ENCODE measurements around the gene SERPINE1. TPM values are rescaled to one million over a fixed set of nuclear protein-coding genes. Genes with fewer than 3 reads are reported as not detected.

SERPINE1 gene
- total RNA-seq, 1 experiment from 2014 or later: not detected

- H2AFZ ChIP-seq (ENCODE audit: low read length): no peak overlapping the region
- peaks cover 3% of the 10 kb centered on the region; the same call in 1 of the 2 replicates for H3K36me3 ChIP-seq (ENCODE audit: insufficient read depth, low read length)
- no peak for DNase-seq
- H3K27ac ChIP-seq (ENCODE audit: low read length): peak overlapping the region; percentile 89
- H3K9me3 ChIP-seq (ENCODE audit: low read length): no peaks in the 10 kb centered on the region
- peak overlapping the region; percentile 89 for H3K9ac ChIP-seq (ENCODE audit: low read length)
- H3K4me3 ChIP-seq (ENCODE audit: low read length): peak overlapping the region; percentile 76
- peaks cover 22% of the 10 kb centered on the region for H4K20me1 ChIP-seq (ENCODE audit: insufficient read depth, low read depth, low read length)
- 0 out of 2 replicates have a peak, but pooled peaks cover 5% of the 10 kb centered on the region for H3K79me2 ChIP-seq (ENCODE audit: low read length)
- no peaks in the 10 kb centered on the region for H3K9me2 ChIP-seq (replicated peaks; ENCODE audit: insufficient read depth, low read length)
- peak overlapping the region; percentile 78 for H3K4me2 ChIP-seq (ENCODE audit: low read depth, low read length, poor library complexity, severe bottlenecking)
- peaks cover 34% of the 10 kb centered on the region for H3K4me1 ChIP-seq (ENCODE audit: low read length)
- no peaks in the 10 kb centered on the region for H3K27me3 ChIP-seq (ENCODE audit: low read length)
These were observed 35.0 kb downstream of the SERPINE1 start for GRCh38 chr7:101161692-101162471.

GRCh38 chr7:101162551-101163278 is 35.8 kb downstream of the SERPINE1 start:
- no peaks in the 10 kb centered on the region for H3K27me3 ChIP-seq (ENCODE audit: low read length)
- peak overlapping the region; percentile 89 for H3K27ac ChIP-seq (ENCODE audit: low read length)
- H3K4me3 ChIP-seq (ENCODE audit: low read length): peak overlapping the region; percentile 76
- H3K36me3 ChIP-seq (ENCODE audit: insufficient read depth, low read length): no peaks in the 10 kb centered on the region
- peaks cover 30% of the 10 kb centered on the region for H4K20me1 ChIP-seq (ENCODE audit: insufficient read depth, low read depth, low read length)
- H3K9me2 ChIP-seq (replicated peaks; ENCODE audit: insufficient read depth, low read length): no peaks in the 10 kb centered on the region
- peak overlapping the region; percentile 59; the same call in 1 of the 2 replicates for H2AFZ ChIP-seq (ENCODE audit: low read length)
- peak overlapping the region; percentile 78 for H3K4me2 ChIP-seq (ENCODE audit: low read depth, low read length, poor library complexity, severe bottlenecking)
- peak; percentile 94 for DNase-seq
- peak overlapping the region; percentile 89 for H3K9ac ChIP-seq (ENCODE audit: low read length)
- H3K4me1 ChIP-seq (ENCODE audit: low read length): peaks cover 33% of the 10 kb centered on the region
- 0 out of 2 replicates have a peak, but pooled peaks cover 5% of the 10 kb centered on the region for H3K79me2 ChIP-seq (ENCODE audit: low read length)
- H3K9me3 ChIP-seq (ENCODE audit: low read length): no peaks in the 10 kb centered on the region

GRCh38 chr7:101163279-101164070 is 36.6 kb downstream of the SERPINE1 start:
- H3K9ac ChIP-seq (ENCODE audit: low read length): peak overlapping the region; percentile 89
- H3K27me3 ChIP-seq (ENCODE audit: low read length): no peaks in the 10 kb centered on the region
- no peaks in the 10 kb centered on the region for H3K9me2 ChIP-seq (replicated peaks; ENCODE audit: insufficient read depth, low read length)
- peaks cover 33% of the 10 kb centered on the region for H3K4me1 ChIP-seq (ENCODE audit: low read length)
- H3K9me3 ChIP-seq (ENCODE audit: low read length): no peaks in the 10 kb centered on the region
- no peaks in the 10 kb centered on the region for H3K36me3 ChIP-seq (ENCODE audit: insufficient read depth, low read length)
- H3K27ac ChIP-seq (ENCODE audit: low read length): peak overlapping the region; percentile 89
- peak overlapping the region; percentile 78 for H3K4me2 ChIP-seq (ENCODE audit: low read depth, low read length, poor library complexity, severe bottlenecking)
- peak; percentile 91 for DNase-seq
- peak overlapping the region; percentile 76 for H3K4me3 ChIP-seq (ENCODE audit: low read length)
- 0 out of 2 replicates have a peak, but pooled peaks cover 5% of the 10 kb centered on the region for H3K79me2 ChIP-seq (ENCODE audit: low read length)
- H2AFZ ChIP-seq (ENCODE audit: low read length): no peak overlapping the region
- peaks cover 30% of the 10 kb centered on the region for H4K20me1 ChIP-seq (ENCODE audit: insufficient read depth, low read depth, low read length)

GRCh38 chr7:101164071-101164840 is 37.4 kb downstream of the SERPINE1 start:
- Histone ChIP-seq H3K4me1 (ENCODE audit: low read length) (peaks cover 34% of the 10 kb centered on the region), H3K4me3 (ENCODE audit: low read length) (peak overlapping the region; percentile 76), H3K9me3 (ENCODE audit: low read length) (no peaks in the 10 kb centered on the region), H3K4me2 (ENCODE audit: low read depth, low read length, poor library complexity, severe bottlenecking) (peak overlapping the region; percentile 77), H3K36me3 (ENCODE audit: insufficient read depth, low read length) (no peaks in the 10 kb centered on the region), H4K20me1 (ENCODE audit: insufficient read depth, low read depth, low read length) (peaks cover 30% of the 10 kb centered on the region), H3K9me2 (replicated peaks; ENCODE audit: insufficient read depth, low read length) (no peaks in the 10 kb centered on the region), H3K27me3 (ENCODE audit: low read length) (no peaks in the 10 kb centered on the region), H3K27ac (ENCODE audit: low read length) (peak overlapping the region; percentile 68; the same call in 1 of the 2 replicates), H2AFZ (ENCODE audit: low read length) (no peak overlapping the region), H3K79me2 (ENCODE audit: low read length) (0 out of 2 replicates have a peak, but pooled peaks cover 5% of the 10 kb centered on the region), H3K9ac (ENCODE audit: low read length) (peak overlapping the region; percentile 89)
- no peak for DNase-seq

GRCh38 chr7:101165075-101165957 is 38.4 kb downstream of the SERPINE1 start, which contains the start of gene VGF:
VGF (minus strand) TSS chr7:101165569; CDS start chr7:101164843, 726 bp downstream.
- Histone ChIP-seq H3K27ac (ENCODE audit: low read length) (no peak within 1 kb of the TSS), H3K4me1 (ENCODE audit: low read length) (peaks cover 42% of the 10 kb centered on the region), H3K9me2 (replicated peaks; ENCODE audit: insufficient read depth, low read length) (no peaks in the 10 kb centered on the region), H4K20me1 (ENCODE audit: insufficient read depth, low read depth, low read length) (peaks cover 30% of the 10 kb centered on the region), H2AFZ (ENCODE audit: low read length) (no peak within 1 kb of the TSS), H3K9ac (ENCODE audit: low read length) (peak within 1 kb of the TSS; percentile 89), H3K9me3 (ENCODE audit: low read length) (no peaks in the 10 kb centered on the region), H3K36me3 (ENCODE audit: insufficient read depth, low read length) (no peaks in the 10 kb centered on the region), H3K4me3 (ENCODE audit: low read length) (peak within 1 kb of the TSS; percentile 76), H3K27me3 (ENCODE audit: low read length) (no peaks in the 10 kb centered on the region), H3K4me2 (ENCODE audit: low read depth, low read length, poor library complexity, severe bottlenecking) (peak within 1 kb of the TSS; percentile 77), H3K79me2 (ENCODE audit: low read length) (0 out of 2 replicates have a peak, but pooled peaks cover 5% of the 10 kb centered on the region)
- DNase-seq: peak; percentile 98

GRCh38 chr7:101165958-101166647 is 39.2 kb downstream of the SERPINE1 start:
- Histone ChIP-seq H3K9me2 (replicated peaks; ENCODE audit: insufficient read depth, low read length) (no peaks in the 10 kb centered on the region), H3K4me2 (ENCODE audit: low read depth, low read length, poor library complexity, severe bottlenecking) (peak overlapping the region; percentile 28), H2AFZ (ENCODE audit: low read length) (no peak overlapping the region), H3K27me3 (ENCODE audit: low read length) (no peaks in the 10 kb centered on the region), H3K79me2 (ENCODE audit: low read length) (0 out of 2 replicates have a peak, but pooled peaks cover 5% of the 10 kb centered on the region), H4K20me1 (ENCODE audit: insufficient read depth, low read depth, low read length) (peaks cover 30% of the 10 kb centered on the region), H3K4me3 (ENCODE audit: low read length) (no peak overlapping the region), H3K36me3 (ENCODE audit: insufficient read depth, low read length) (no peaks in the 10 kb centered on the region), H3K9me3 (ENCODE audit: low read length) (no peaks in the 10 kb centered on the region), H3K27ac (ENCODE audit: low read length) (no peak overlapping the region), H3K9ac (ENCODE audit: low read length) (no peak overlapping the region), H3K4me1 (ENCODE audit: low read length) (peaks cover 42% of the 10 kb centered on the region)
- DNase-seq: no peak
